Medulla oblongata (tissue), 1 donor: Measurements from ENCODE around the gene DUSP2.
"Not testable (repeated sequence)": the region's sequence is repeated elsewhere in the genome, so short reads cannot be mapped to it uniquely, and the experiment has no call there.

Experiments used
- DNase-seq: peaks from one replicate; pipeline ENCODE4 v3.0.0-alpha.2; 2015; ENCODE audit errors: extremely low spot score

The DUSP2 gene

GRCh38 chr2:96163415-96163767 lies 18.2 kb upstream of the DUSP2 start:
- no peak for DNase-seq

- no peak for DNase-seq
Measured at GRCh38 chr2:96161898-96162297, 16.7 kb upstream of the DUSP2 start.

- not testable (repeated sequence) for DNase-seq
Measured at GRCh38 chr2:96160366-96160765, 15.1 kb upstream of the DUSP2 start.

GRCh38 chr2:96159084-96159830 lies 14.0 kb upstream of the DUSP2 start:
- DNase-seq: no peak

- DNase-seq: no peak
Measured at GRCh38 chr2:96158554-96158940, 13.3 kb upstream of the DUSP2 start.

- no peak for DNase-seq
Measured at GRCh38 chr2:96157649-96158553, 12.7 kb upstream of the DUSP2 start.

GRCh38 chr2:96156926-96157648 lies 11.8 kb upstream of the DUSP2 start:
- DNase-seq: no peak

GRCh38 chr2:96156011-96156820 lies 11.0 kb upstream of the DUSP2 start:
- DNase-seq: no peak

GRCh38 chr2:96154506-96155380 lies 9.5 kb upstream of the DUSP2 start:
- DNase-seq: no peak

GRCh38 chr2:96153991-96154431 lies 8.8 kb upstream of the DUSP2 start:
- no peak for DNase-seq

- DNase-seq: no peak
Measured at GRCh38 chr2:96153291-96153713, 8.1 kb upstream of the DUSP2 start.

- no peak for DNase-seq
Measured at GRCh38 chr2:96152304-96153161, 7.3 kb upstream of the DUSP2 start.

- DNase-seq: no peak
Measured at GRCh38 chr2:96151595-96152303, 6.5 kb upstream of the DUSP2 start.

GRCh38 chr2:96150791-96151594 lies 5.8 kb upstream of the DUSP2 start:
- no peak for DNase-seq

GRCh38 chr2:96150007-96150640 lies 4.9 kb upstream of the DUSP2 start:
- DNase-seq: no peak

GRCh38 chr2:96148410-96149217 lies 3.4 kb upstream of the DUSP2 start:
- no peak for DNase-seq
